Stimulated activated CD8-positive, alpha-beta memory T cell treated with anti-CD3 and anti-CD28 coated beads, Interleukin-12 subunit alpha, Interleukin-12 subunit beta, amount 100 ng/mL, for 4 hours (primary cell): ENCODE data around the gene NMUR1.

Source experiments
- DNase-seq: peaks from one replicate; pipeline ENCODE4 v3.0.0-alpha.2; 2020; ENCODE audit warnings: low read depth

Gene NMUR1

DNA sequence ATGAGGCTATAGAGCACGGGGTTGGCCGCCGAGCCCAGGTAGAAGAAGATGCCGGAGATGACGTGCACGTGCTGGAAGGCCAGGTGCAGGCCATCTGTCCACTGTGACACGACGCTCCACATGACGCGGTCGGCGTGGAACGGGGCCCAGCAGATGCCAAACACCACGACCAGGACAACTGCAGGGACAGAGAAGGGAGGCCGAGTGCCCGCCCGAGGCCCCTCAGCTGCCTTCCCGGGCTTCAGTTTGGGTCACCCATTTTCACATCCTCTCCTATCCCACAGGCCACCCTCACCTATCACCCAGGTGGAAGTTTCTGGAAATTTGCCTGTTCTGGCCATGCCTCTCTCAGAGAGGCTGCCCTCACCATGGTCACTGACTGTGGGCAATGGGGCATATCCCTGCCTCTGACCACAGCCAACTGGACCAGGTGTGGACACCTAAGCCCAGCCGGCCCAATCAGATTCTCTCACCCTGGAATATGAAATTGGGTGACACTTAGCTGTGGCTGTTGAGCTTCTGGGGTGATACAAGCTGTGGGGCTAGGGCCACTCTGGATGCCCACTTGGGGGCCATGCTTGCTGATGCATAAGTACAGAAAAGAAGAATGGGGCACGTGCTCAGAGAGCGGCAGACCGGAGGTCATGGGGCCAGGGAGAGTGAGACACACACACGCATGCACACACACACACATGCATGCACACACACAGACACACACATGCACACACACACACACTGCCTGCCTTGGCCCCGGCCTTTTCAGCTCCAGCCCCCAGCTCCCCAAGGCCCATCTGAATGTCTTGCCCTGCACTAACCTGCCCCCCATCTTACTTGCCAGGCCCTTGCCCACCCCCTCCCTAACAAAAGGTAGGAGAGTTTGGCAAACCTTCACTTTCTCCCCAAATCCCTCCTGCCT lies 4.7 kb downstream of the NMUR1 start:
- DNase-seq, result no peak

DNA sequence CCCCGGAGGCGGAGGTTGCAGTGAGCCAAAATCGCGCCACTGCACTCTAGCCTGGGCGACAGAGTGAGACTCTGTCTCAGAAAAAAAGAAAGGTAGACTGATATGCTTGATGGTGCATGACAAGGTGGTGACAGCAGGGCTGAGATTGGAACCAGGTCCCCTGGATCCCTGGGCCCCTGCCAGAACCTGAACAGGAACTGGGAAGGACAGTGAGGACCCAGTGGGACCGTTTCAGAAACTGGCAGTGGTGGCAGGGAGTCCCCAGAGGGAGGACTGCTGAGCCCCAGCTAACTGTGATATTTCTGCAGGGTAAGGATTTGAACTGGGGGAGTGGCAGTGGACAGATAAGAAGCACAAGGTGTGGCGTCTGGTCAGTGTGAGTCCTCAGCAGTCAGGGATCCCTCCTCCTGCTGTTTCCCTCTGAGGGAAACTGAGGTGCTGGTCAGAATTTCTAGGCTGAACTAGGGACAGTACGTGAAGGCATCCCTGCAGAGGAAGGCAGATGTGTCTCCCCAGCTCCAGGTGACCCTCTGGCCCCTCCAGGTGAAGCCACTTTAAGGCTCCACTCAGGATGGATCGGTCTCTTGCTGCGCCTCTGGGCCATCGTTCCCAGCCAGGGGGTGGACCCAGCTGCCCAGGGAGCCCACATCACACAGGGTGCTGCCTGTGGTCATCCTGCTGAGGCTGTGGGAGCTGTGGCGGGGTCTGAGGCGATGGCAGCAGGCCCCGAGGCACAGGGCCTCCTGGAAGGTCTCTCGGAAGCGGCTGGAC lies 5.6 kb downstream of the NMUR1 start:
- no peak for DNase-seq

DNA sequence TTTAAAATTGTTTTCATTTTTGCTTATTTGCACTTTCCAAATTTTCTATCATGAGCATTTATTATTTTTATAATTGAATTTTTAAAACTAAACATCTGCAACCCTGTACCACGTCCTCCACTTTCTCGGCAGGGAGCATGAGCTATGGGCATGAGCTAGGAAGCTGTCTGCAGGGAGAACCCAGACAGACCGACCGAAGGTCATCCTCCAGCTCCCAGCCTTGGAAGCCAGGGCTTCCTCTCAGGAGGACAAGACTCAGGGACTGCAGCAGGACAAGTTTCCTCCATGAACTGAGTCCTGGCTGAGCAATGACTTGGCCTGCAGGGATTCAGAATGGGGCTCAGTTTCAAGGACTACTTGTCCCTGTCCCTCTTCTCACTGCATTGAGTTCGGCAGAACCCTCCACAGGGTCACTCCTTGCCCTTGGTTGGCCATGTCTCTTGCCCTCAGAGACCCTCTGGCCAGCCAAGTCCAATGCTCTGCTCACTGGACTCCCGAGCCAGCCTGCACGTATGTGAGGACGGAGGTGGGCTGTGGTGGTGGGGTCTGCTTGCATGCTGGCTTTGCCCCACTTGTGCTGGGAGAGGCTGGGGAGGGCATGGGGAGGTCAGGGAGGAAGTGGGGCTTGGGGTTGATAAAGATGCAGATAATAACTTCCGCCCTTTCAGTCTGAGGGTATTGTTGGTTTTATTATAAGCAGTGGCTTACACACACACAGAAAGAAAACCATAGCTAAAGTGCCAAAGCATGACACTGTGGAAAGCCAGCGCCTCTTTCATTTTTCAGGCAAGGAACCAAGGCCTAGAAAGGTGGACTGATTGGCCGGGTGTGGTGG lies 6.6 kb downstream of the NMUR1 start:
- no peak for DNase-seq

DNA sequence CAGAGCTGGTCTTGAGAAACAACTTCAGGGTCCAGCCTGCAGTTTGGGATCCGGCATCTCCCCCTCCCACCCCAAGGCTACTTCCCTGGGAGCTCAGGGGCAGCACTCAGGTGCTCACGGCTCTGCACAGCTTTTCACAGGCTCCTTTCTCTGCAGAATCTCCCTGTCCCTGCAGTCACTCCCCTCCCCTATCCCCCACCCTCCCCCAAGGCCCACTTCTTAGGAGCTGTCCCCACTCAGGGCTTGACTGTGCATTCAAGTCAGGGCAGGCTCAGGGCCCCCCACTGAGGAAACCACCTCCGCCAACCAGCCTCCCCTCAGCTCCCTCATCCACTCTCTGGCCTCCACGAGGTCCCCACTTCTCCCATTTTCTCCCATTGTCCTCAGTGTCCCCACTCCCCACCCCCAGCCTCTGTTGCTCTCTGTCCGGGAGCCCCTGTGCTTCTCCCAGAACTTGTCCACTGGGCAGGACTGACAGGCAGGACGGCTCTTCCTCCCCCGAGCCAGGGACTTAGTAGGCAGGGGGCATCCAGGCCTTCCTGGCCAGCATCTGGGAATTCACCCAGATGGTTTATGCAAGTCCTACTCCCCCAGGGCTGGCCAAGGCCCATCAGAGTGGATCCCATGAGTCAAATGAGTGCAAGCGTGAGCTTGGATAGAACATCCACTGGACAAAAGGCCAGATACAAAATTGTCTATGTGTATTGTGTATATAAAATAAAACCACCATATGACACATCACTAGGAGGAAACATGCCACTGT lies 7.6 kb downstream of the NMUR1 start:
- no peak for DNase-seq

GRCh38 chr2:231521443-231521842 lies 8.8 kb downstream of the NMUR1 start:
- DNase-seq, result no peak

GRCh38 chr2:231519975-231520555 lies 10.2 kb downstream of the NMUR1 start:
- no peak for DNase-seq

- no peak for DNase-seq
Measured at GRCh38 chr2:231518771-231519170, 11.5 kb downstream of the NMUR1 start.

DNA sequence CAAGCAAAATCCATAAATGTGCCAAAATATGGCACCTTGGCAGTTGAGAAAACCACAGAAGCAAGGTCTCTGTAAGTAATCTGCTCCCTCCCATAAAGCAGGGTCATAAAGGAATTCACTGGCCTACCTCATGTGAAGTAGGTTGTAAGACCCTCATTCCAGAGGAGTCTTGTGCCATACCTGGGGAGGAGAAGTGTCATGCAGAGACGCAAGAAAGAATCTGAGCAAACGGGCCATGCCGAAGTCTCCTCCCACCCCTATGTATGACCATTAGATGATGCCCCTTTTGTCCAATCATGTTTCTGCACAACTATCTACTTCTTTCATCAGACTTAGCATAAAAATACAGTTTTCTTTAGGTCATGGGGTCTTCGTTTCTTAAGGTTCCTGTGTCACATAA lies 14.6 kb downstream of the NMUR1 start:
- DNase-seq, result no peak

GRCh38 chr2:231514951-231515297 lies 15.3 kb downstream of the NMUR1 start:
- DNase-seq, result no peak

DNA sequence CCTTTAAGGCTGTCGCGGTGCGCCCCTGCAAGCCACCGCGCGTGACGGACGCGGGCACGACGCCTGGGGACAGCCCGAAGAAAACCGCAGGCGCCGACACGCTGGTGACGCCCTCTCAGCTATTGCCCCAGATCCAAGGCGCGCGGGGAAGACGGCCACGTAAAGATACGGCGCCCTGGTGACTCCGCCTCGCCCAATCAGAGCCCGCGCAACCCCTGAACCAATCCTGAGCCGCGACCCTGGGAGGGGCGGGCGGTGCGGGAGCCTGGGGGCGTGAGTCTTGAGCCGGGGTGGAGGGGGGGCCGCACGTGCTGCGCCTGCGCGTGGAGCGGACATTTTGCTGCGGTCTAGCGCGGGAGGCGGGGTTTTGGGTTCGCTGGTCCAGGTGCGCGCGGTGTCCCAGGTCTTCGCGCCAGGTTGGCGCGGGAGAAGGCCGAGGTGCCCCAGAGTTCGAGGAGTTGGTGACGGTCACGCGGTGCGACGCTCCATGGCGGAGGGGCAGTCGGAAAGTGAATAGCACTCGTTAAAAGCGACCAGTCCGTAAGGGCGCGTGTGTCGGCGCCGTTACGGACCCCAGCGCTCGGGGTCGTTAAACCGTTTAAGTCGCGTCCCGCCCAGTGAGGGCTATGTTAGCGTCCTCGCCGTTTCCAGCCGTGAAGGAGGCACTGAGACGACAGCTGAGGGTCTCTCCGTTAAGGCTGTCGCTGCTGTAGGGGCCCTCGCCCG lies 15.9 kb downstream of the NMUR1 start:
- DNase-seq, result peak; percentile 97

GRCh38 chr2:231513746-231514224 lies 16.5 kb downstream of the NMUR1 start:
- DNase-seq, result no peak

DNA sequence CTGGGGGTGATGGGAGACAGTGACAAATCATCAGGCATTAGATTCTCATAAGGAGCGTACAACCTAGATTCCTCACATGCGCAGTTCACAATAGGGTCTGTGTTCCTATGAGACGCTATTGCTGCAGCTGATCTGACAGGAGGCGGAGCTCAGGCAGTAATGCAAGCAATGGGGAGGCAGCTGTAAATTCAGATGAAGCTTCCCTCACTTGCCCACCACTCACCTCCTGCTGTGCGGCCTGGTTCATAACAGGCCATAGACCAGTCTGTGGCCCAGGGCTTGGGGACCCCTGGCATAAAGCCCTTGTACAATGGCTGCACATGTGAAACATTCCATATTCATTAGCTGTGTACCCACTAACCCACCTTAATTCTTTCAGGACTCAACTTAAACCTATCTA lies 18.0 kb downstream of the NMUR1 start:
- DNase-seq, result no peak

DNA sequence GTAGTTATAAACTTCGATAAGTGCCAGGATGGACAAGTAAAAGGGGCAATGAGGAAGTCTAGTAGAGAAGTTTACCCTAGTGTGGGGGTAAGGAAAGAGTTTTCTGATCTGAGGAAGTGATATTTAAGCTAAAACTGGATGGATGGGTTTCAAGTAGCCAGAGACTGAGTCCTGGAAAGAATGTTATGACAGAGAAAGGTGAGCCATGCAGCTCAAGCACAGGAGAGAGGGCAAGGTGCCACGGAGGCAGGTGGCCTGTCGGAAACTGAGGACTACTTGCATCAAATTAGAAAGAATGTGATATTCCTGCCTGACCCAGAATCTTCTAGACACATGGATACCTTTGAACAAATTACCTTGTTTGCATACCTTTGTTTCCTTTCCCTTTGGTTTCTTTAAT lies 26.5 kb downstream of the NMUR1 start:
- no peak for DNase-seq

- DNase-seq, result no peak
Measured at GRCh38 chr2:231502596-231502995, 27.6 kb downstream of the NMUR1 start.

- no peak for DNase-seq
Measured at GRCh38 chr2:231497651-231498050, 32.6 kb downstream of the NMUR1 start.

GRCh38 chr2:231494669-231495068 lies 35.6 kb downstream of the NMUR1 start:
- DNase-seq, result no peak

- no peak for DNase-seq
Measured at GRCh38 chr2:231490801-231491200, 39.4 kb downstream of the NMUR1 start.

- no peak for DNase-seq
Measured at GRCh38 chr2:231489990-231490389, 40.3 kb downstream of the NMUR1 start.

- DNase-seq, result no peak
Measured at GRCh38 chr2:231488331-231488730, 41.9 kb downstream of the NMUR1 start.

DNA sequence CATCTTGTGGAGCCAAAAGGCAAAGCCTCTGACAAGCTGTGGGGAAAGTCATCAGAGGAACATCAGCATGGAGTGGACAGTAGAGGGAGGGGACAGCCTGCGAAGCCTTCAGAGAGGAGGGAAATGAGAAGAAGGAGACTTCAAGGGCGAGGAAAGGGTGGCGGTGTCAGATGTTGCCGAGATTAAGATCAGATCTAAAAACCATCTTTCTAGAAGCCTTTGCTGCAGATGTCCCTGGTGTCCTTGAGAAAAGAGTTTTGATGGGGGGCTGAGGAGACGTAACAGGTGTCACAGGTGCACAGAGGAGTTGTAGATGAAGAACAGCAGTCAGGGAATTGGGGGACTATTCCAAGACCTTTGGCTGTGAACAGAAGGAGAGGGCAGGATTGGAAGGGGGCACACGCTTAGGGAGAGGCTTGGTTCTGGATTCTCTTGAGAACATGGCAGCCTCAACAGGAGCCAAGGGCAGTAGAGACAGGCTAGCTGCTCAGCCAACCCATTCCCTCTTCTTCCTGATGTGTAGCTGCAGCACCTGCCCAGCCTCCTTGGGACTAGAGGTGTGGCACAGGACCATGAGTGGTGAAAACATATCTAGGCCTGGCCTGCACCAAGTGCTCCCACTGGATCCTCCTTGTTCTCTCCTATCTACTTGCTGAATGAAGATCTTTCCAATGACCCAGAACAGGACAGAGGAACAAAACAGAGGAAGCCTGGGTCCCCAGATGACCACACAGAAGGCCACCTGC lies 43.2 kb downstream of the NMUR1 start:
- DNase-seq, result no peak
